ENCODE results near the gene RPH3AL.

DNA sequence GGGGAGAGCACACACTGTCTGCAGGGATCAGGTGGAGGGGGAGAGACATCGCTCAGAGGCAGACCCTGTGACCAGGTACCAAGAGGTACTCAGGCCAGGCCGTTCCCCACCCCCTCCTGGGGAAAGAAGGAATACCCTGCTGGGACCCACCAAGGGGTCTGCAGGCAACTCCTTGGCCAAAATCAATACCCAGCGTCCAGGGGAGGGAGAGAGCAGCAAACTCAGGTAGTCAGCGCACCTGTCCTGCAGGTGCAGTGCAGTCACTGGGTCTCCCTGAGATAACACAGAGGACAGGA is 113.7 kb downstream of the RPH3AL start:
- TF ChIP-seq RARB (CRISPR knock-in tag; IDR thresholded peaks at IDR 0.05) (no peak), ARNTL (CRISPR knock-in tag; IDR thresholded peaks at IDR 0.05; ENCODE audit: borderline replicate concordance, low read depth) (no peak), CSDC2 (CRISPR knock-in tag; IDR thresholded peaks at IDR 0.05) (no peak), ZNF8 (CRISPR knock-in tag; IDR thresholded peaks at IDR 0.05) (no peak)
- TF ChIP-seq, protein P1, sequence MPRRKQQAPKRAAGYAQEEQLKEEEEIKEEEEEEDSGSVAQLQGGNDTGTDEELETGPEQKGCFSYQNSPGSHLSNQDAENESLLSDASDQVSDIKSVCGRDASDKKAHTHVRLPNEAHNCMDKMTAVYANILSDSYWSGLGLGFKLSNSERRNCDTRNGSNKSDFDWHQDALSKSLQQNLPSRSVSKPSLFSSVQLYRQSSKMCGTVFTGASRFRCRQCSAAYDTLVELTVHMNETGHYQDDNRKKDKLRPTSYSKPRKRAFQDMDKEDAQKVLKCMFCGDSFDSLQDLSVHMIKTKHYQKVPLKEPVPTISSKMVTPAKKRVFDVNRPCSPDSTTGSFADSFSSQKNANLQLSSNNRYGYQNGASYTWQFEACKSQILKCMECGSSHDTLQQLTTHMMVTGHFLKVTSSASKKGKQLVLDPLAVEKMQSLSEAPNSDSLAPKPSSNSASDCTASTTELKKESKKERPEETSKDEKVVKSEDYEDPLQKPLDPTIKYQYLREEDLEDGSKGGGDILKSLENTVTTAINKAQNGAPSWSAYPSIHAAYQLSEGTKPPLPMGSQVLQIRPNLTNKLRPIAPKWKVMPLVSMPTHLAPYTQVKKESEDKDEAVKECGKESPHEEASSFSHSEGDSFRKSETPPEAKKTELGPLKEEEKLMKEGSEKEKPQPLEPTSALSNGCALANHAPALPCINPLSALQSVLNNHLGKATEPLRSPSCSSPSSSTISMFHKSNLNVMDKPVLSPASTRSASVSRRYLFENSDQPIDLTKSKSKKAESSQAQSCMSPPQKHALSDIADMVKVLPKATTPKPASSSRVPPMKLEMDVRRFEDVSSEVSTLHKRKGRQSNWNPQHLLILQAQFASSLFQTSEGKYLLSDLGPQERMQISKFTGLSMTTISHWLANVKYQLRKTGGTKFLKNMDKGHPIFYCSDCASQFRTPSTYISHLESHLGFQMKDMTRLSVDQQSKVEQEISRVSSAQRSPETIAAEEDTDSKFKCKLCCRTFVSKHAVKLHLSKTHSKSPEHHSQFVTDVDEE (CRISPR knock-in tag; IDR thresholded peaks at IDR 0.05) = no peak
- TF ChIP-seq, protein P2, sequence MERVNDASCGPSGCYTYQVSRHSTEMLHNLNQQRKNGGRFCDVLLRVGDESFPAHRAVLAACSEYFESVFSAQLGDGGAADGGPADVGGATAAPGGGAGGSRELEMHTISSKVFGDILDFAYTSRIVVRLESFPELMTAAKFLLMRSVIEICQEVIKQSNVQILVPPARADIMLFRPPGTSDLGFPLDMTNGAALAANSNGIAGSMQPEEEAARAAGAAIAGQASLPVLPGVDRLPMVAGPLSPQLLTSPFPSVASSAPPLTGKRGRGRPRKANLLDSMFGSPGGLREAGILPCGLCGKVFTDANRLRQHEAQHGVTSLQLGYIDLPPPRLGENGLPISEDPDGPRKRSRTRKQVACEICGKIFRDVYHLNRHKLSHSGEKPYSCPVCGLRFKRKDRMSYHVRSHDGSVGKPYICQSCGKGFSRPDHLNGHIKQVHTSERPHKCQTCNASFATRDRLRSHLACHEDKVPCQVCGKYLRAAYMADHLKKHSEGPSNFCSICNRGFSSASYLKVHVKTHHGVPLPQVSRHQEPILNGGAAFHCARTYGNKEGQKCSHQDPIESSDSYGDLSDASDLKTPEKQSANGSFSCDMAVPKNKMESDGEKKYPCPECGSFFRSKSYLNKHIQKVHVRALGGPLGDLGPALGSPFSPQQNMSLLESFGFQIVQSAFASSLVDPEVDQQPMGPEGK (CRISPR knock-in tag; IDR thresholded peaks at IDR 0.05; ENCODE audit: borderline replicate concordance) = no peak
- TF ChIP-seq, protein P3, sequence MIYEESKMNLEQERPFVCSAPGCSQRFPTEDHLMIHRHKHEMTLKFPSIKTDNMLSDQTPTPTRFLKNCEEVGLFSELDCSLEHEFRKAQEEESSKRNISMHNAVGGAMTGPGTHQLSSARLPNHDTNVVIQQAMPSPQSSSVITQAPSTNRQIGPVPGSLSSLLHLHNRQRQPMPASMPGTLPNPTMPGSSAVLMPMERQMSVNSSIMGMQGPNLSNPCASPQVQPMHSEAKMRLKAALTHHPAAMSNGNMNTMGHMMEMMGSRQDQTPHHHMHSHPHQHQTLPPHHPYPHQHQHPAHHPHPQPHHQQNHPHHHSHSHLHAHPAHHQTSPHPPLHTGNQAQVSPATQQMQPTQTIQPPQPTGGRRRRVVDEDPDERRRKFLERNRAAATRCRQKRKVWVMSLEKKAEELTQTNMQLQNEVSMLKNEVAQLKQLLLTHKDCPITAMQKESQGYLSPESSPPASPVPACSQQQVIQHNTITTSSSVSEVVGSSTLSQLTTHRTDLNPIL (CRISPR knock-in tag; IDR thresholded peaks at IDR 0.05; ENCODE audit: low read depth) = no peak
